Esophagus muscularis mucosa (tissue), 3 donors: ENCODE measurements around the gene CEP170.
"Not testable (repeated sequence)": the region's sequence is repeated elsewhere in the genome, so short reads cannot be mapped to it uniquely, and the experiment has no call there.

ENCODE experiments used
- CTCF ChIP-seq, 3 experiments: fragments of 200-600 bp in 2 of 3; fragments of 450-650 bp in 1 of 3; sonication (generic) in 2 of 3; IDR thresholded peaks; one replicate each; pipeline ENCODE4 v1.5.1; 2017 to 2019; ENCODE audit warnings: antibody characterized with exemption in 3 of 3, mild to moderate bottlenecking in 2 of 3, moderate library complexity in 1 of 3
- EP300 ChIP-seq: sonication (generic); formaldehyde crosslinking; IDR thresholded peaks from one replicate; pipeline ENCODE4 v1.6.1; 2017; ENCODE audit warnings: antibody characterized with exemption

DNA sequence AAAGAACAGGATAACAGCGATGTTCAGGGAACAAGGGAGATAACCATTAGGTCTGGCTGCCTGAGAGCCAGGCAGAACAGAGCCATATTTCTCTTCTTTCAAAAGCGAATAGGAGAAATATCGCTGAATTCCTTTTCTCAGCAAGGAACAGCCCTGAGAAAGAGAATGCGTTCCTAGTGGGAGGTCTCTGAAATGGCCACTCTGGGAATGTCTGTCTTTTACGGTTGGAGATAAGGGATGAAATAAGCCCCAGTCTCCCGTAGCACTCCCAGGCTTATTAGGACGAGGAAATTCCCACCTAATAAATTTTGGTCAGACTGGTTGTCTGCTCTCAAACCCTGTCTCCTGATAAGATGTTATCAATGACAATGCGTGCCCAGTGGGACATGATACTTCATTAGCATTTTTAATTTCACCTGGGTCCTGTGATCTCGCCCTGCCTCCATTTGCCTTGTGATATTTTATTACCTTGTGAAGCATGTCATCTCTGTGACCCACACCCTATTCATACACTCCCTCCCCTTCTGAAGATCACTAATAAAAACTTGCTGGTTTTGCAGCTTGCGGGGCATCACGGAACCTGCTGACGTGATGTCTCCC is 39.7 kb downstream of the CEP170 start:
- TF ChIP-seq CTCF (IDR thresholded peaks at IDR 0.05); EP300: not testable (repeated sequence)
